ENCODE data around the gene CRLF1.
A peak's percentile ranks its signal among the peaks of the same experiment; 100 is the strongest.

CRLF1 gene

GRCh38 chr19:18606281-18607225, at the start of gene CRLF1:
Gene CRLF1, minus strand, starts transcription at chr19:18606799. Its CDS starts 143 bp downstream, at chr19:18606656.
- no peak for DNase-seq (ENCODE audit: low read depth)

- no peak for DNase-seq (ENCODE audit: low read depth)
Measured at GRCh38 chr19:18655173-18655844, 48.7 kb upstream of the CRLF1 start.

GRCh38 chr19:18654469-18654868, 47.9 kb upstream of the CRLF1 start:
- no peak for DNase-seq (ENCODE audit: low read depth)

- no peak for DNase-seq (ENCODE audit: low read depth)
Measured at GRCh38 chr19:18653853-18654252, 47.3 kb upstream of the CRLF1 start.

GRCh38 chr19:18651733-18652132, 45.1 kb upstream of the CRLF1 start:
- DNase-seq (ENCODE audit: low read depth), result no peak

- DNase-seq (ENCODE audit: low read depth), result no peak
Measured at GRCh38 chr19:18651300-18651699, 44.7 kb upstream of the CRLF1 start.

GRCh38 chr19:18650468-18651041, 44.0 kb upstream of the CRLF1 start:
- DNase-seq (ENCODE audit: low read depth), result peak; percentile 49

GRCh38 chr19:18650021-18650390, 43.4 kb upstream of the CRLF1 start:
- no peak for DNase-seq (ENCODE audit: low read depth)

GRCh38 chr19:18649371-18650020, 42.9 kb upstream of the CRLF1 start:
- DNase-seq (ENCODE audit: low read depth), result no peak

- DNase-seq (ENCODE audit: low read depth), result no peak
Measured at GRCh38 chr19:18648973-18649315, 42.3 kb upstream of the CRLF1 start.

- DNase-seq (ENCODE audit: low read depth), result no peak
Measured at GRCh38 chr19:18647807-18648206, 41.2 kb upstream of the CRLF1 start.

- no peak for DNase-seq (ENCODE audit: low read depth)
Measured at GRCh38 chr19:18647371-18647767, 40.8 kb upstream of the CRLF1 start.

GRCh38 chr19:18646535-18647370, 40.2 kb upstream of the CRLF1 start:
- DNase-seq (ENCODE audit: low read depth), result no peak

GRCh38 chr19:18645035-18645511, 38.5 kb upstream of the CRLF1 start:
- no peak for DNase-seq (ENCODE audit: low read depth)

GRCh38 chr19:18644196-18645034, 37.8 kb upstream of the CRLF1 start:
- DNase-seq (ENCODE audit: low read depth), result no peak

- DNase-seq (ENCODE audit: low read depth), result no peak
Measured at GRCh38 chr19:18639706-18640243, 33.2 kb upstream of the CRLF1 start.

GRCh38 chr19:18637673-18638630, 31.4 kb upstream of the CRLF1 start:
- DNase-seq (ENCODE audit: low read depth), result no peak

- DNase-seq (ENCODE audit: low read depth), result no peak
Measured at GRCh38 chr19:18636969-18637629, 30.5 kb upstream of the CRLF1 start, which contains the start of gene KLHL26. Gene KLHL26, plus strand, starts transcription at chr19:18637028. Its CDS starts 27 bp downstream, at chr19:18637055.

All from GM04503 (cell line).